Panc1 (cell line): ENCODE measurements around the gene SEM1. TPM values are rescaled to one million over a fixed set of nuclear protein-coding genes. Genes with fewer than 3 reads are reported as not detected.
"Not testable (repeated sequence)": the region's sequence is repeated elsewhere in the genome, so short reads cannot be mapped to it uniquely, and the experiment has no call there.

Experiments used
- ATAC-seq: fragments of 200-7000 bp; cut with Tn5 transposase; 2 replicates; pipeline ENCODE4 v1.9.1; 2020; ENCODE audit warnings: mild to moderate bottlenecking, moderate library complexity
- BruUV-seq: library from RNA; stranded (reverse); fragments of 400-500 nt; replicated peaks from 2 replicates; lab custom pipeline; 2021; lab: Mats Ljungman, UMichigan
- CTCF ChIA-PET: fragments of 300-600 bp; sonication (Branson Sonifier 250); formaldehyde crosslinking; loops from one replicate; lab custom pipeline; 2022; ENCODE audit warnings: antibody characterized with exemption; lab: Charles Lee
- POLR2A ChIA-PET: fragments of 300-600 bp; sonication (Branson Sonifier 250); formaldehyde crosslinking; loops from one replicate; lab custom pipeline; 2022; ENCODE audit warnings: antibody characterized with exemption; lab: Charles Lee
- DNase-seq: peaks from one replicate; pipeline ENCODE4 v3.0.0-alpha.2; 2010; ENCODE audit warnings: low read depth, low spot score
- H3K27ac ChIP-seq: 2 replicates; pipeline ENCODE4 v1.5.1; 2011; ENCODE audit warnings: mild to moderate bottlenecking, low read length, inconsistent platforms
- H3K27me3 ChIP-seq: fragments of 200-500 bp; sonication (Bioruptor generic); 2 replicates; pipeline ENCODE4 v1.6.0; 2014; ENCODE audit warnings: low read length, inconsistent platforms; ENCODE audit not compliant: control insufficient read depth, insufficient read depth
- H3K36me3 ChIP-seq: fragments of 200-500 bp; sonication (Bioruptor generic); 2 replicates; pipeline ENCODE4 v1.5.1; 2014; ENCODE audit warnings: inconsistent platforms, mild to moderate bottlenecking, low read length, moderate library complexity; ENCODE audit not compliant: control insufficient read depth, insufficient read depth
- H3K4me1 ChIP-seq: 2 replicates; pipeline ENCODE4 v1.5.1; 2011; ENCODE audit warnings: inconsistent platforms, mild to moderate bottlenecking, low read length, moderate library complexity; ENCODE audit not compliant: control insufficient read depth, insufficient read depth
- H3K4me3 ChIP-seq, 2 experiments: 2 replicates each; pipeline ENCODE4 v1.5.1; 2011 to 2012; ENCODE audit warnings: low read depth in 2 of 2, low read length in 2 of 2, mild to moderate bottlenecking in 2 of 2, inconsistent platforms in 1 of 2, moderate library complexity in 1 of 2
- H3K9me3 ChIP-seq: fragments of 200-500 bp; sonication (Bioruptor generic); 2 replicates; pipeline ENCODE4 v1.5.1; 2014; ENCODE audit warnings: low read depth, mild to moderate bottlenecking, inconsistent platforms, low read length, moderate library complexity; ENCODE audit not compliant: control insufficient read depth, insufficient read depth
- CTCF ChIP-seq: fragments of 450-650 bp; IDR thresholded peaks from 2 replicates; pipeline ENCODE4 v1.5.1; 2017; ENCODE audit warnings: mild to moderate bottlenecking
- POLR2AphosphoS5 ChIP-seq: IDR thresholded peaks from 2 replicates; pipeline ENCODE4 v1.6.1; 2012; ENCODE audit warnings: mild to moderate bottlenecking, low read depth, low read length, moderate library complexity
- REST ChIP-seq, 2 experiments: IDR thresholded peaks; 2 replicates each; pipeline ENCODE4 v1.6.1; 2011 to 2012; ENCODE audit warnings: low read depth in 2 of 2, control low read depth in 1 of 2, low read length in 1 of 2, mild to moderate bottlenecking in 1 of 2, moderate library complexity in 1 of 2; ENCODE audit not compliant: insufficient read depth in 1 of 2
- SIN3A ChIP-seq: IDR thresholded peaks from 2 replicates; pipeline ENCODE4 v1.6.1; 2012; ENCODE audit warnings: low read depth, mild to moderate bottlenecking, low read length, moderate library complexity, borderline replicate concordance; ENCODE audit not compliant: insufficient read depth
- TCF7L2 ChIP-seq: IDR thresholded peaks from 2 replicates; pipeline ENCODE4 v1.6.1; 2011; ENCODE audit warnings: mild to moderate bottlenecking, low read depth, low read length, inconsistent platforms
- in situ Hi-C: cut with HindIII; loops from 2 replicates; pipeline ENCODE4 v1.10.0; 2016; ENCODE audit warnings: low sequenced_read_pairs, low pct_unique_long_range_greater_than_20kb
- intact Hi-C: fragments of 100-400 bp; cut with micrococcal nuclease; formaldehyde crosslinking; loops from one replicate; pipeline ENCODE4 v1.10.0; 2022; ENCODE audit not compliant: unreplicated experiment
- total RNA-seq: library from RNA; stranded (reverse); gene quantifications from one replicate; pipeline ENCODE4 v1.2.1, GENCODE V29; 2021; ENCODE audit not compliant: unreplicated experiment

SEM1 gene
- total RNA-seq, 1 experiment from 2014 or later, result 67.8 TPM

DNA sequence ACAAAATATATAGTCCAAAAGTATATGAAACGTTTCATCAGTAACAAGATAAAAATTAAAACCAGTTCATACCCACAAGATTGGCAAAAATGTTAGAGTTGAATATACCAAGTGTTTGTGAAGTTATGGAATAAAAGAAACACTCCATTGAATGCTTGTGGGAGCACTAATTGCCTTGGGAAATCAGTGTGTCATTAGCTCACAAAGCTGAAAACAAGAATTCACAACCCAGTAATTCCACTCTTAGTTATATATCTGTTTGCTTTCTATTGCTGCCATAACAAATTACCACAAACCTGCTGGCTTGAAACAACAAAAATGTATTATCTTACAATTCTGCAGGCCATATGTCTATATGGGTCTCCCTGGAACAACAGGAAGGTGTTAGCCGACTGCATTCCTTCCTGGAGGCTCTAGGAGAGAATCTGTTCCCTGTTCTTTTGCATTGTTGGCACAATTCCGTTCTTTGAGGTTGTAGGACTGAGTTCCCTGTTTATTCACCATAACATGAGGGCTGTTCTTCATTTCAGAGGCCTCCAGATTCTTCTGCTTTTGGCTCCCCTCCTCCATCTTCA lies 45.7 kb downstream of the SEM1 start:
- Histone ChIP-seq H3K9me3 (no peaks in the 10 kb centered on the region), H3K27me3 (no peaks in the 10 kb centered on the region), H3K27ac (no peak overlapping the region), H3K4me3 (no peak overlapping the region), H3K4me1 (no peaks in the 10 kb centered on the region), H3K36me3 (no peaks in the 10 kb centered on the region)
- ATAC-seq (no peak), DNase-seq (no peak)
- intact Hi-C loops, result no loop called here
- in situ Hi-C loops, result no loop called here
- POLR2A ChIA-PET, result no interaction called here
- no TSS peak for BruUV-seq
- TF ChIP-seq REST (IDR thresholded peaks at IDR 0.05; ENCODE audit: insufficient read depth in 1 of 2, low read depth in 2 of 2, low read length in 1 of 2), result no peak
- TF ChIP-seq SIN3A, result no peak
- TF ChIP-seq TCF7L2, result no peak
- TF ChIP-seq POLR2AphosphoS5, result no peak
- CTCF ChIA-PET, result no interaction called here

- CTCF ChIA-PET, result no interaction called here
- Histone ChIP-seq H3K27ac (no peak overlapping the region), H3K27me3 (no peaks in the 10 kb centered on the region), H3K36me3 (no peaks in the 10 kb centered on the region), H3K4me1 (no peaks in the 10 kb centered on the region), H3K4me3 (no peak overlapping the region), H3K9me3 (no peaks in the 10 kb centered on the region)
- no peak for ATAC-seq
- no peak for TF ChIP-seq TCF7L2
- TF ChIP-seq POLR2AphosphoS5, result no peak
- TF ChIP-seq CTCF, result no peak
- no peak for TF ChIP-seq REST (IDR thresholded peaks at IDR 0.05; ENCODE audit: insufficient read depth in 1 of 2, low read depth in 2 of 2, low read length in 1 of 2)
- TF ChIP-seq SIN3A, result no peak
- BruUV-seq, result no TSS peak
- intact Hi-C loops, result no loop called here
- in situ Hi-C loops, result no loop called here
- POLR2A ChIA-PET, result no interaction called here
- DNase-seq, result no peak
Observed at GRCh38 chr7:96663457-96663856, 46.2 kb downstream of the SEM1 start.

DNA sequence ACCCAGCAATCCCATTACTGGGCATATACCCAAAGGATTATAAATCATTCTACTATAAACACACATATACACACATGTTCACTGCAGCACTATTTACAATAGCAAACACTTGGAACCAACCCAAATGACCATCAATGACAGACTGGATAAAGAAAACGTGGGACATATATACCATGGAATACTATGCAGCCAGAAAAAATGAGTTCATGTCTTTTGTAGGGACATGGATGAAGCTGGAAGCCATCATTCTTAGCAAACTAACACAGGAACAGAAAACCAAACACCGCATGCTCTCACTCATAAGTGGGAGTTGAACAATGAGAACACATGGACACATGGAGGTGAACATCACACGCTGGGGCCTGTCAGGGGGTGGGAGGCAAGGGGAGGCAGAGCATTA lies 47.5 kb downstream of the SEM1 start:
- POLR2A ChIA-PET, ATAC-seq, H3K27ac ChIP-seq, H3K9me3 ChIP-seq, CTCF ChIA-PET, H3K4me3 ChIP-seq, in situ Hi-C loops, DNase-seq, BruUV-seq, H3K4me1 ChIP-seq, H3K36me3 ChIP-seq, H3K27me3 ChIP-seq, intact Hi-C loops: not testable (repeated sequence)
